G401.6 (cell line): Measurements from ENCODE around the gene PRKCB.

Experiments used
- FAIRE-seq: peaks from 2 replicates; lab custom pipeline; 2012; peaks lifted over from hg19 to GRCh38; lab: Jason Lieb, UNC

Gene PRKCB

DNA sequence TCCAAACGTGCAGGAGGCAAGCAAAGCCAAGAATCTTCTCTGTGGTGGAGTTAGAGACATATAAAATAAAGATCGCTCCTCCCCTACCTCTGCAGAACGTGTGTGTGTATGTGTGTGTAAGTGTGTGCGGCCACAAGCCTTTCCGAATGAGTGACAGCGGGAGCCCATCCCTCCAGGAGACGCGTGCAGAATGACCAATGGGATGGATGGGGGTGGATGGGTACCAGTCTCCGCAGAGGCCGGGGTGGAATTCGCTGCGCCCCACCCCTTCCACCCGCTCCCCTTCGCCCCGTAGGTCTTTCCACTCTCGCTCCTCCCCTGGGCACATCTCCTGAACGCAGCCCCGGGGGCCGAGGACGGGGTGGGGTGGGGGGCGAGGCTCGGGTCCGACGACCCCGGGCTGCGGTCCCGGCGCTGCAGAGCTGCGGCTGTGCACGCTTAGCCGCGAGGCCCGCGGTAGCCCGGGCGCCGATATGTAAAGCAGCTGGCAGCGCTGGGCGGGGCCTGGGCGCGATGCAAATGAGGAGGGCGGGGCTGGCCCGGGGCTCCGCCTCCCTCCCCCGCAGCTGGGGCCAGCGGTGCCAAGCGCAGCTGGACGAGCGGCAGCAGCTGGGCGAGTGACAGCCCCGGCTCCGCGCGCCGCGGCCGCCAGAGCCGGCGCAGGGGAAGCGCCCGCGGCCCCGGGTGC is at the start of gene PRKCB:
PRKCB (plus strand) TSS at position 594 of the 688 bp plus-strand sequence.
- FAIRE-seq: no peak

DNA sequence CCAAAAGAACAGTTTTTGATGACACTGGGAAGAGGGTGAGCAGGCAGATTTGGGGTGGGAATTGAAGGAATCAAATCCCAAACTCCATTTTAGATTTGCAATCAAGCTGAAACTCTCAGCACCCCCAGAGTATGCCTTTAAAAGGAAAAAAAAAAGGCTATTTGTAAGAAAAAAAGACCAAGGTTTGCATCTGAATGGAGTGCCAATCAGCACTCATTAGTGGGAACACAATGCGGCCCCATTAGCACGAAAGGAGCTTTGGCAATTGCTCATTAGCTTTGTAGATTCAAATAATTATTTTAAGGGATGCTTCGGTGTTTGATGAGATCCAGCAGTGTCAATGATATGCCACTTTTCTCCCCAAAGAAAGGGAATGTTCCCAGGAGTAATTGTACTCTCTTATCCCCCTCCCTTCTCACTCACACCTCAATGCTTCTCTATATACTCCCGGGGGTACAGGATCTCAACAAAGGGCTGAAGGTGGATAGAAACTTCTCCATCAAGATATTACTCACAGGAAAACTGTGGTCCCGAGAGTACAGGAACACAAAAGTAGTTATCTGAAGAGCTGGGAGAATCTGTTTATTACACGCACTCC is 48.7 kb upstream of the PRKCB start:
- no peak for FAIRE-seq

DNA sequence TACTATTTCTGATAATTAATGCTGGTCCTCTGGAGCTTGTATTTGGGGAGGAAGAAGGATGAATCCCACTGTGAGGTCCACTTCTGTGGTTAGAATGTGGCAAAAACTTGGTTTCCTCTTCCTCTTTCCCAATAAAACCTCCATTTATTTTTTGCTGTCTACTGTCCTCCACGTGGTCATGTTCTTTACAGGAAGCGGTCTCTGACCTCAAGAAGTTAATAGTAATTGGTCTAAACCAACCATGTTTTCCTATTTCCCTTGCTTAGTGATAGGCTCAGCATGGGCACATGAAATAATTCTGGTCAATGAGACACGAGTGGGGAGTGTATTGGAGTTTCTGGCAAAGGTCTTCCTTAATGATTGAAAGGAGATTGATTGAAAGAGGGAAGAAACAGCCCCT is 47.1 kb upstream of the PRKCB start:
- no peak for FAIRE-seq

DNA sequence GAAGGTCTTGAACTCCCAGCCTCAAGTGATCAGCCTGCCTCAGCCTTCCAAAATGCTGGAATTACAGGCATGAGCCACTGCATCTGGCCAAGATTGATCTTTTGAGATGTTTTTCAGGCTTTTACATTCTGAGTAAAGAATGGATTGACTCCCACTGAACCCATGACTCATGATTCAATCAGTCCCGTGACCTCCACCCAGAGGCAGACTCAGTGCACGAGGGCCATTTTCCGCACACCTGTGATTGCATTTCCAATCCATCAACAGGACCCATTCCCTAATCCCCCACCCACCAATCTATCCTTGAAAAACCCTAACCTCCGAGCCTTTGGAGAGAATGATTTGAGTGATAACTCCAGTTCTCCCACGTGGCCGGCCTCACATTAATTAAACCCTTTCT is 40.4 kb upstream of the PRKCB start:
- no peak for FAIRE-seq

DNA sequence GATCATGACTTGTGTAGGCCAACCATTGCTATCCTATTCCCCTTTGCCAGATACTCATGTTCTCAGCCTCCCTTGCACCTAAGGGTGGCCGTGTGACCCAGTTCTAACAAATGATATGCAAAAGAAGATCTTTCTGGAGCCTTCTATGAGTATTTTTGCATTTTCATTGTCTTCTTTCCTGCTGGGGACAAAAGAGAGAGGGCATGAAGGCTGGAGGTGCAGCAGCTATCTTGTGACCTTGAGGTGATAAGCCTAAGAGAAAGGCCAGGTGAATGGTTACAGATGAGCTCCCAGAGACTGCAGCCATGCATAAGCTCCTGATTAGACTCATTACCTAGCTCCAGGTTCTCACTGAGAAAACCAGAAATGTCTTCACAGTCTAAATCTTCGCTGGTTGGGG is 38.8 kb upstream of the PRKCB start:
- FAIRE-seq: no peak

DNA sequence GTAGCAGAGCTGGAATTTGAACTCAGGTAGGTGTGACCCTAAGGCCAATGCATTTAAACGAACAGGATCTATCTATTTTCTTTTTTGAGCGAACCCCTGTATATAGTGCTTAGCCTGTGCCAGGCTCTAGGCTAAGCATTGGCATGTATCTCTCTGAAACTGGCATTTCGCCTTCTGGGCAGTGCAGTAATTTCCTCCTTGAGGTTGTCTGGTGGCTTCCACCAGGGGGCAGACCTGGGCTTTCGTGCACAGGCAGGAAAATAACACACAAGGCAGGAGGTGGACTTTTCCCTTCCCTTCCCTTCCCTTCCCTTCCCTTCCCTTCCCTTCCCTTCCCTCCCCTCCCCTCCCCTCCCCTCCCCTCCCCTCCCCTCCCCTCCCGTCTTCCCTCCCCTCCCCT is 34.4 kb upstream of the PRKCB start:
- no peak for FAIRE-seq

DNA sequence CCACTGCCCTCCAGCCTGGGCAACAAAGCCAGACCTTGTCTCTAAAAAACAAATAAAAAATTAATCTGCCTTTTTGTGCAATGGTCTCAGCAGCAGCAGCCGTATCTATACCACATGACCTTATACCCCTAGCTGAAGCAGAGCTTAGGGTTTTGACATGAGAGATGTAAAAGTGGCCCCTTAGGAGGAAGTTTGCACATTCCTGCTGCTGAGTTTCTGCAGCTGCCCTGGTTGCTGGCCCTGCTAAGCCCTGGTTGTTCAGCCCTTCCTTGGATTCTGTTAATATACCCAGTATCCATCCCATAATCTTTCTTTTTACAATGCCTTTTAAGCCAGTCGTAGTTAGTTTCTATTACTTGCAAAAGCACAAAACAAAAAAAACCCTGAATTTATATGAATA is 33.0 kb upstream of the PRKCB start:
- FAIRE-seq: no peak

DNA sequence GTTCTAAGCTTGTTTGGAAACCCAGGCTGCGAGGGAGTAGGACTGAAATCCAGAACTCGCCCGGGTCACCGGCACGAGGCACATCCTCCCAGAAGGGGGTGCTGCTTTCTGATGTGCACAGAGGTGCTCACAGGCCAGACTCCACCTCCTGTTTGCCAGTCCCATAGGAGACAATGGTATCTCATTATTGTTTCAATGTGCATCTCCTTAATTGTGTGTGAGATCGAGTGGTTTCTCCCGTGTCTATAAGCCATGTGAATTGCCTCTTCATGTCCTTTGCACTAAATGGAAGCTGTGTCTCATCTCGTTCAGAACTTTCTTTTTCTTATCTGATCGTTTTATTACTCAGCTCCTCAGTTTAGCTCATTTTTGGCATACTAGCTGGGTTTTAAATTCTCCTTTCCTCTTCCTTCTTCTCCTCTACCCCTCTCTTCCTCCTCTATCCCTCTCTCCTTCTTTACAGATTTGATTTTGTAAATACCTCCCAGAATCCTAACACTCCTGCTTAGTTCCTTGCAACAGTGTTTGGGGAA is 32.1 kb upstream of the PRKCB start:
- no peak for FAIRE-seq

DNA sequence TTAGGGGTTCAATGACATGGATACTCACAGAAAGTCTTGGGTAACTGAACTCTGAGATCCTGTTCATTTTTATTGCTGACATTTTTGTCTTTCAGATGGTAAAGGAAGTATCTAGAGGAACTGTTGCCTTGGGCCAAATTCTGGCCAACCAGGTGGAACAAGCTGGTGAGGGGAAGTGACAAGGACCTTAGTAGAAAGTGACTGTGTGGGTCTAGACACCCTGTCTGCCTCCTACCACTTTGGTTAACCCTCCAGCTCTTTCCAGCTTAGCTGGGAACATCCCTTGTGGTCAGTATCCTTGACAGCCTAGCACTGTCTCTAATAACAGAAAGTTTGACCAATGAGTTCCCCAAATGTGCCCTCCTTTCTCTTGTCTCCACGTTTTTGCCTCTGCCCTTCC is 28.8 kb upstream of the PRKCB start:
- FAIRE-seq: no peak

DNA sequence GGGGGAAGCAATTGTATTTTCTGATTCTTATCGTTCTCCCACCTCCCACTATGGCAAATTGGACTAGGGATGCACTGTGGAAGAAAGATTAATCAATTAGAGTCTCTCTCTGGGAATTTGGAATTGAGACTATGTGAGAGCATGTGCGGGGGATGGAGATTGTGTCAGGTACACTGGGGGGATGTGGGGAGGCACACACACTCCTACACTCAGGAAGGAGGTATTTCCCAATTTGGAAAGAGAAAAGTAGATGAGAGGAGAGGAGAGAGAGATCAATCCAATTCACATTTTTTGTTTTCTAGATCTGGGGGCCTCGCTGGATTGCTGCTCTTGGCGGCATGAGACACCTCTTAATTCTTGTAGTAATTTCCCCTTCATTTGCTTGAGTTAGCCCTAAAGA is 14.3 kb upstream of the PRKCB start:
- FAIRE-seq: no peak

DNA sequence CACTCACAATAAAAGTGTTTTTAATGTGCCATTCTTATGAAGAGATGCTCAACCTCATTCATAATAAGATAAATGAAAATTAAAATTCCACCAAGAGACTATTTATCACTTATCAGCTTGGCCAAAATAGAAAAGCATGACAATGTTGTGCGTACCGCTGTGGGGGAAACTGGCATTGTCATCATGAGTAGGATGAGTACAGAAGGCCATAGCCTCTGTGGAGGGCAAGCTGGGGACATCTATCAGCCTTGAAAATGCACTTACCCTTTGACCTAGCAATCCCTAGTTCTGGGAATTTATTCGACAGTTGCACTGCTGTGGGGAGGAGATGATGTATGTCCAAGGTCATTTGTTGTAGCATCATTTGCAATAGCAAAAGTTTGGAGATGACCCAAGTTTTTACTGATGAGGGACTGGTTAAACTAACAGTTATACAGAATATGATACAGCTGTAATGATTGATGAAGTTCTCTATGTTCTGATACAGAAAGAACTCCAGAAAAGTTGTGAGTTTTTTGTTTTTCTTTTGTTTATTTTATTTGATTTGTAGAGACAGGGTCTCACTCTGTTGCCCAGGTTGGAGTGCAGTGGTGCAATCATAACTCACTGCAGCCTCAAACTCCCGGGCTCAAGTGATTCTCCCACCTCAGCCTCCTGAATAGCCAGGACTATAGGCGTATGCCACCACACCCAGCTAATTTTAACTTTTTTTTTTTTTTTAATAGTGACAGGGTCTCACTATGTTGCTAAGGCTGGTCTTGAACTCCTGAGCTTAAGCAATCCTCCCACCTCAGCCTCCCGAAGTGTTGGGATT is 13.7 kb upstream of the PRKCB start:
- no peak for FAIRE-seq

DNA sequence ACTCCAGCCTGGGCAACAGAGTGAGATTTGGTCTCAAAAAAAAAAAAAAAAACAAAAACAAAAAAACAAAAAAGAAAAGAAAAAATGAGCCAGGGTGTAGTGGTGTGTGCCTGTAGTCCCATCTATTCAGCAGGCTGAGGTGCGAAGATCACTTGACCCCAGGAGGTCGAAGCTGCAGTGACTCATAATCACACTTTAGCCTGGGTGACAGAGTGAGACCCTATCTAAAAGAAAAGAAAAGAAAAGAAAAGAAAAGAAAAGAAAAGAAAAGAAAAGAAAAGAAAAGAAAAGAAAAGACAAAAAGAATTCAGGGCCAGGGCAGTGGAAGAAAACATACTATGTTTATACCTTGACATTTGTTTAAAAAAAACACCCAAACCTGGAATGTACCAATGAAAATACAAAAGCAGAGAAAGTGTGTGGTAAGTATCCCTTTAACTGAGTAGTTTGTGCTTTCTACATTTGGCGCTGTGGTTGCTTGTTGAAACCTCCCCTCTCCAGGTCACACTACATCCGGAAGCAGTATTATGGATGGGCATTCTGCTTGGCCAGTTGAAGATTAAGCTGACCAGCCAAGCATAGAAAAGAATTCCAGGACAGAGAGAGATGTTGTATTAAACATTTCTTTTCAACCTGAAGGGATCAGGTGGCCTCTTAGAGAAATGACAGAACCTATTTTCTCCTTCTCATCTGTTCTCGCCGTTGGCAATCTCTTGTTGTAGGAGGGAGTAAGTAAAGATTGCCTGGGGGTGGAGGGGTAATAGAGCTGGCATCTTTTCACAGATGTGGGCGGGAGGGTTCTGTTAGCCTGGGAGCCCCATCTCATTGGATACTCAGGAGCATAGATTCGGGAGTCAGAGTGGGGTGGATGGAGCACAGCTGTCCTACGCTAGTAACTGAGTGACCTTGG is 12.1 kb upstream of the PRKCB start:
- FAIRE-seq: no peak

DNA sequence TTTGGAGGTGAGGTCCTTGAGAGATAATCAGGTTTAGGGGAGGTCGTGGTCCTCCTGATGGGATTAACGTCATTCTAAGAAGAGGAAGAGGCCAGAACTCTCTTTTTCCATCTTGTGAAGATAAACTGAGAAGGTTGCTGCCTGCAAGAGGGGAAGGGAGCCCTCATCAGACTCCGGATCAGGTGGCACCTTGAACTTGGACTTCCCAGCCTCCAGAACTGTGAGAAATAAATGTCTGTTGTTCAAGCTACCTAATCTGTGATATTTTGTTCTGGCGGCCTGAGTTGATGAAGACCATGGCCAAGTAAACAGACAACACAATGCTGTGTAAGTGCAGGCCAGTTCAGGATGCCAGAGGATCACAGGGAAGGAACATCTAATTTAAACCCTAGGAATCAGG is 10.9 kb upstream of the PRKCB start:
- no peak for FAIRE-seq

DNA sequence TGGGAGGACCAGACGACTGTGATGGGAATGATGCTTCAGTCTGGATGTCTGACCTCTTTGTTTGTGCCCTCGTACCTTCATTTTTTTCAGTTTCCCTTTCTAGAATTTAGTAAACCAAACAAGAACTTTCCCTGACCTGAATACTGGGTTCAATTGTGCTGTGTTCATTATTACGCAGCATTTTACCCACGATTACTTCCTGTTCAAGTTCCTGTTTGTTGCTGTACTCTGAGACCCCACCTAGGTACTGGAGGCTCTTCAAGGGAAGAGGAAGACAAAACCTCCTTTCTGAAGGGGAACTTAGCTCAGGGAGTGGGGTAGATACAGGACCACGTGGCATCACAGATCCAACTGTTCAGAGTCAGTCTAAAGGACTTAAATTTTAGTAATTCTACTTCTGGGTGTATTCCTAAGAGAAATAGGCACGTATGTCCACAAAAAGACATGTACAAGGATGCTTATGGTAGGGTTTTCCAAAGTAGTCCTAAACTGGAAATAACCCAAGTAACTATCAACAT is 9.2 kb upstream of the PRKCB start:
- no peak for FAIRE-seq

DNA sequence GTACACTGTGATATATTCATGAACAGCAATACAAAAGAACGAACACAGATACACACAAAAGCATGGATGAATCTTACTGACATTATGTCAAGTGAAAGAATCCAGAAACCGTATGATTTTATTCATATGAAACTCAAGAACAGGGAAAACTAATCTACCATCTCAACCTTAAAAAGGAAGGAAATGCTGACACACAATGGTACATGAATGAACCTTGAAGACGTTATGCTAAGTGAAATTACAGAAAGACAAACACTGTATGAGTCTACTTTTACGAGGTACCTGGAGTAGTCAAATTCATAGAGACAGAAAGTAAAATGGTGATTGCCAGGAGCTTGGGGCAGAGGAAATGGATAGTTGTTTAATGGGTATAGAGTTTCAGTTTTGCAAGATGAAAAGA is 8.7 kb upstream of the PRKCB start:
- FAIRE-seq: no peak

DNA sequence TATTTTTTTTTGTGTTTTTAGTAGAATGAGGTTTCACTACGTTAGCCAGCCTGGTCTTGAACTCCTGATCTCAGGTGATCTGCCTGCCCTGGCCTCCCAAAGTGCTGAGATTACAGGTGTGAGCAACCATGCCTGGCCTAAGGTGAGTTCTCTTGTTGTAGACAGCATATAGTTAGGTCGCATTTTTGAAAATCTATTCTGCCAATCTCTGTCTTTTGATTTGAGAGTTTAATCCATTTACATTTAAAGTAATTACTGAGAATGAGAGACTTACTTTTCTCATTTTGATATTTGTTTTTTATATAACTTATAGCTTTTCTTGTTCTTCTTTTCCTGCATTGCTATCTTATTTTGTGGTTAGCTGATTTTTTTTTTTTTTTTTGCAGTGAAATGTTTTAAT is 6.3 kb upstream of the PRKCB start:
- no peak for FAIRE-seq

DNA sequence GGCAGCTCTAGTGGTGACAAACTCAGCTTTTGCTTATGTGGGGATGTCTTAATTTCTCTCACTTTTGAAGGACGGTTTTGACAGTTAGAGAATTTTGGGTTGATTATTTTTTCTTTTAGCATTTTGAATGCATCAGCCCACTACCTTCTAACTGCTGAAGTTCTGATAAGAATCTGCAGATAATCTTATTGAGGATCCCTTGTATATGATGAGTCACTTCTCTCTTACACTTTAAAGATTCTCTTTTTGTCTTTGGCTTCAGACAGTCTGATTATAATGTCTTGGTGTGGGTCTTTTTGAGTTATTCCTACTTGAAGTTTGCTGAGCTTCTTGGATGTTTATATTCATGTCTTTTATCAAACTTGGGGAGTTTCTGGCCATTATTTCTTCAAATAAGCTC is 5.5 kb upstream of the PRKCB start:
- FAIRE-seq: no peak

DNA sequence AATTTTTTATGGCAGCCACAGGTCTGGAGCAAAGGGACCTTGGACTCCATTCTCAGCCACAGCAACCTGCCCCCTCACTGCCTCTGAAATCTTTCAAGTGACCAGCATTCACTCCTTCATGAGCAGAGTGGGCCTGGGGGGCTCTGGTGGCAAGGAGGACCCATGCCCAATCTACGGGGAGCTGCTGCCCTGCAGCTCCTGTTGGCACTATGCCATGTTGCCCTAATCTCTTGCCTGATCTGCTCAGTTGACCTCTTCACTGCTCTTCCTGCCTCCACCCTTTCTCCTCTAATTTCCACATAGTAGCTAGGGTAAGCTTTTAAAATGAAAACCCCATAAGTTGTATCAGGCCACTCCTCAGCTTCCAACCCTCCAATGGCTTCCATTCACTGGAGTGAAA is 2.9 kb upstream of the PRKCB start:
- no peak for FAIRE-seq

DNA sequence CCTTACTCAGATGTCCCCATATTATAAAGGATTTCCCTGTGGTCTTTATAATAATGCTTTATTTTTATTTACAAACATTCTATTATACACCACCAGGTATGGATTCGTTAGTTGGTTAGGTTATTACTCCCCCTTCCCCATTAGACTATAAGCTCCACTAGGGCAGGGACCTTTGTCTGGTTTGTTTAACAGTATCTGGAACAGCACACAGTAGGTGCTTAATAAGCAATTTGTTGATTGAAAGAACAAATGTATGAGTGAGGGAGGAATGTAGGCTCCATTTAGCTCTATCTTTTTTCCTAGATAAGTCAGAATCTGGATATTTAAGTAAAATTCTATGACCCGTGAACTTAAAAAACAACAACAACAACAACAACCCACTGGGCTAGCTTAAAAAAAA is 2.3 kb upstream of the PRKCB start:
- FAIRE-seq: no peak

DNA sequence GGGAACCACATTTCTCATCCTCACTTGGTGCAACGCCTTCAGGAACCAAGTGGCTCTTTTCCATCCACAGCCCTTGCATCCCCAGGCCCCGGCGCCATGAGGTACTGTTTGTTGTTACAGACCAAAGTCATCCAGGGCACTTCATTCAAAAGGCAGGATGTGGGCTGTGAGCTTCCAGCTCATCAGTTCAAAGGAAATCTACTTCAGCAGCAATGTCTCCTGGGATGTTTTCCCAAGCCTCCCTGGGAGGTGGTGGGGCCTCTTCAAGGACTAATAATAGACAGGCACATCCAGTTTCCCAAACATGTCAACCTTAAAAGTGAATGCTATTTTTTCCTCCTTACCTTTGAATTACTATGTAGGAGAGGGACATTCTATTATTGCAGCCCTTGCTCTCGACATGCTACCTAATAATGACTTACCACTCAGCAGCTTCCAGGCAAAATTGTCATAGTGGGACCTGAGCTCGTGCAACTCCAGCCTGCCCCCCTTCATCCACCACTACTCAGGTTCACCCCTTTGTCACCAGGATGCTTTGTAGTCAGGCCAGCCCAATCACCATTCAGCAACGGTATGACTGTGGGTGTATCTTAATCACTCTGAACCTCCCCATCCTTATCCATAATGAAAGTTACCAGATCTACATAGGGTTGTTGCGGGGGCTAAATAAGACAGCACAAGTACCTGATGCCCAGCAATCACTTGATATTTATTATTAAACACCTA is 1.7 kb upstream of the PRKCB start:
- no peak for FAIRE-seq

DNA sequence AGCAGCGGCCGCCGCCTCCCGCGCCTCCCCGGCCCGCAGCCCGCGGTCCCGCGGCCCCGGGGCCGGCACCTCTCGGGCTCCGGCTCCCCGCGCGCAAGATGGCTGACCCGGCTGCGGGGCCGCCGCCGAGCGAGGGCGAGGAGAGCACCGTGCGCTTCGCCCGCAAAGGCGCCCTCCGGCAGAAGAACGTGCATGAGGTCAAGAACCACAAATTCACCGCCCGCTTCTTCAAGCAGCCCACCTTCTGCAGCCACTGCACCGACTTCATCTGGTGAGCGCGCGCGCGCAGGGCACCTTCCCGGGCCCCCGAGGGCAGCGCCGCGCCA is 258 bp downstream of the PRKCB start:
- FAIRE-seq: no peak
